ENCODE results near the gene RPL32. TPM values are rescaled to one million over a fixed set of nuclear protein-coding genes. Genes with fewer than 3 reads are reported as not detected.
A peak's percentile ranks its signal among the peaks of the same experiment; 100 is the strongest.
"Not testable (repeated sequence)": the region's sequence is repeated elsewhere in the genome, so short reads cannot be mapped to it uniquely, and the experiment has no call there.

RPL32 gene
- total and polyA plus RNA-seq, 2 donors (not counting 3 experiments of a cell fraction or from before 2014, with no cell fraction given) = 1,075 to 1,588 TPM

DNA sequence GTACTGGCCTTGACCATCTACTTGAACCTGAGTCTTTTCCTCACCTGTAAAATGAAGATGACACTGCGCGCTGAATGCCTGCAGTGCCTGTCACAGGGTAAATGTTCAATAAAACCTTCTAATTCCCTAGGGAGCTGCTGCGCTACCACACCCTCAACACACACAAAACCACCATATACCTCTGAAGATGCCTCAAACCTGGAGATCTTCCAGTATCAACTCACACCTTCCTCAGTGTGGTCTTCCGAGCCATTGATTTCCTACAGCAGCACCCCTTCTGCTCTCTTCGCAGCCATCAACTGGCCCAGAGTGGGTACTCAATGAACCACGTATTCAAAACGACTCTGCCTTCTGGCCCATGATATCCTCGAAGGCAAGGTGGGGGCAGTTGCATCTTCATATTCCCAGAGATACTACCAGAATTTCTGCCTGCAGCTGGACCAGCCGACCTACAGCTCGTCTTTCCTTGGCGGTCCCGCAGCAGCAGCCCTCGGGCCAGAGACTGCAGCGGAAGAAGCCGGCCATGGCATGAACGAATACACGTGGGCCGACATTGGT lies 695 bp downstream of the RPL32 start:
- peaks cover 55% of the 10 kb centered on the region for H3K79me2 ChIP-seq (ENCODE audit: control insufficient read depth, insufficient read depth, low read length)
- peaks cover 9% of the 10 kb centered on the region for H4K20me1 ChIP-seq (replicated peaks; ENCODE audit: control insufficient read depth, extremely low read depth, insufficient read depth, low read length)
- BruUV-seq (replicated peaks) = no TSS peak
- H3K9ac ChIP-seq (replicated peaks; ENCODE audit: extremely low read depth, insufficient read depth, low read length) = peak overlapping the region; percentile 95
- peaks cover 26 to 28% of the 10 kb centered on the region in 2 experiments for H3K36me3 ChIP-seq (ENCODE audit: control insufficient read depth in 2 of 2, extremely low read depth in 1 of 2, insufficient read depth in 2 of 2, low read length in 2 of 2)
- H2AFZ ChIP-seq (ENCODE audit: low read depth, low read length) = peak overlapping the region; percentile 63
- no peaks in the 10 kb centered on the region for H3K9me1 ChIP-seq (replicated peaks; ENCODE audit: control insufficient read depth, extremely low read depth, insufficient read depth, low read length)
- ChIA-PET CTCF (interaction anchor here (1.1 to 3.5 kb wide), 6 partner anchors 10 to 53 kb away, joined by 3 to 19 read pairs (median 7); no protein-coding TSS in a partner anchor), POLR2A (interaction anchor here (1.3 to 1.7 kb wide), 2 partner anchors 8 to 30 kb away, joined by 6 to 7 read pairs; no protein-coding TSS in a partner anchor)
- peak overlapping the region; percentile 95 for H3K27ac ChIP-seq (ENCODE audit: insufficient read depth, low read depth, low read length)
- no peaks in the 10 kb centered on the region for H3K9me3 ChIP-seq (replicated peaks; ENCODE audit: control insufficient read depth, insufficient read depth, low read length)
- FAIRE-seq = peak; percentile 15
- no peaks in the 10 kb centered on the region for H3K27me3 ChIP-seq (ENCODE audit: control insufficient read depth in 2 of 2, insufficient read depth in 2 of 2, low read length in 2 of 2)
- peaks cover 26% of the 10 kb centered on the region for H3K4me1 ChIP-seq (ENCODE audit: control insufficient read depth, extremely low read depth, insufficient read depth, low read length)
- peak overlapping the region; percentile 88 to 98 (median 91) for H3K4me3 ChIP-seq (replicated peaks in 1 of 3; ENCODE audit: insufficient read depth in 1 of 3, low read depth in 1 of 3, low read length in 3 of 3)
- dilution Hi-C loops (cut with MboI; ENCODE audit: extremely low pct_ligation_motif_present, low sequenced_read_pairs) (no loop called here), intact Hi-C loops (cut with micrococcal nuclease) (loop anchor here (1.0 to 5.0 kb wide), 5 partner anchors 30 to 283 kb away; partner anchors contain the start of genes MKRN2 and RAF1)
- no peak for DNase-seq (ENCODE audit: low read depth, low spot score)
- TF ChIP-seq, protein P1, sequence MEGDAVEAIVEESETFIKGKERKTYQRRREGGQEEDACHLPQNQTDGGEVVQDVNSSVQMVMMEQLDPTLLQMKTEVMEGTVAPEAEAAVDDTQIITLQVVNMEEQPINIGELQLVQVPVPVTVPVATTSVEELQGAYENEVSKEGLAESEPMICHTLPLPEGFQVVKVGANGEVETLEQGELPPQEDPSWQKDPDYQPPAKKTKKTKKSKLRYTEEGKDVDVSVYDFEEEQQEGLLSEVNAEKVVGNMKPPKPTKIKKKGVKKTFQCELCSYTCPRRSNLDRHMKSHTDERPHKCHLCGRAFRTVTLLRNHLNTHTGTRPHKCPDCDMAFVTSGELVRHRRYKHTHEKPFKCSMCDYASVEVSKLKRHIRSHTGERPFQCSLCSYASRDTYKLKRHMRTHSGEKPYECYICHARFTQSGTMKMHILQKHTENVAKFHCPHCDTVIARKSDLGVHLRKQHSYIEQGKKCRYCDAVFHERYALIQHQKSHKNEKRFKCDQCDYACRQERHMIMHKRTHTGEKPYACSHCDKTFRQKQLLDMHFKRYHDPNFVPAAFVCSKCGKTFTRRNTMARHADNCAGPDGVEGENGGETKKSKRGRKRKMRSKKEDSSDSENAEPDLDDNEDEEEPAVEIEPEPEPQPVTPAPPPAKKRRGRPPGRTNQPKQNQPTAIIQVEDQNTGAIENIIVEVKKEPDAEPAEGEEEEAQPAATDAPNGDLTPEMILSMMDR (IDR thresholded peaks at IDR 0.05; ENCODE audit: extremely low read depth in 1 of 2, insufficient read depth in 1 of 2, low read depth in 1 of 2, low read length in 2 of 2) = no peak
- TF ChIP-seq EZH2 (IDR thresholded peaks at IDR 0.05; ENCODE audit: borderline replicate concordance, low read depth, low read length, severe bottlenecking) = no peak
- TF ChIP-seq, protein P2, sequence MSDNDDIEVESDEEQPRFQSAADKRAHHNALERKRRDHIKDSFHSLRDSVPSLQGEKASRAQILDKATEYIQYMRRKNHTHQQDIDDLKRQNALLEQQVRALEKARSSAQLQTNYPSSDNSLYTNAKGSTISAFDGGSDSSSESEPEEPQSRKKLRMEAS (IDR thresholded peaks at IDR 0.05; ENCODE audit: insufficient read depth, insufficient read length) = peak; percentile 48
- peak overlapping the region; percentile 80 for H3K4me2 ChIP-seq (ENCODE audit: insufficient read depth, low read length)

DNA sequence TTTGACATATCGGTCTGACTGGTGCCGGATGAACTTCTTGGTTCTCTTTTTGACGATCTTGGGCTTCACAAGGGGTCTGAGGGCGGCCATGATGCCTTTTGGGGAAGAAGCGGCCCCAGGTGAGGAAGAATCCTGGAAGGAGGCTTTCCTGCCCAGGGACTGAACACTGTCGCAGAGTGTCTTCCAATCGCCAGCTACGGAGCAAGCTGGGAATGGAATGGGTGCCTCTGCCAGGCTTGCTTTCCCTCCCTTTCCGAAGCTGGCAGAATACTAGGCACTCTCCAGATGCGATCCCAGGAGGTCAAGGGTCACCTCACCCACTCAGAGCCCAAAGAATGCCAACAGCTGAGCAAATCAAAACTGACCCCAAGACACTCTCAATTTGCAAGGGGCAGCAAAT lies 1.2 kb downstream of the RPL32 start:
- Histone ChIP-seq H3K27ac (ENCODE audit: insufficient read depth, low read depth, low read length) (peak overlapping the region; percentile 95), H3K4me1 (ENCODE audit: control insufficient read depth, extremely low read depth, insufficient read depth, low read length) (peaks cover 26% of the 10 kb centered on the region), H3K79me2 (ENCODE audit: control insufficient read depth, insufficient read depth, low read length) (peaks cover 59% of the 10 kb centered on the region), H3K9ac (replicated peaks; ENCODE audit: extremely low read depth, insufficient read depth, low read length) (peak overlapping the region; percentile 95), H3K4me2 (ENCODE audit: insufficient read depth, low read length) (peak overlapping the region; percentile 80), H3K36me3 (ENCODE audit: control insufficient read depth in 2 of 2, extremely low read depth in 1 of 2, insufficient read depth in 2 of 2, low read length in 2 of 2) (peaks cover 30 to 33% of the 10 kb centered on the region in 2 experiments), H3K4me3 (replicated peaks in 1 of 3; ENCODE audit: insufficient read depth in 1 of 3, low read depth in 1 of 3, low read length in 3 of 3) (peak overlapping the region; percentile 88 to 98 (median 91))
- intact Hi-C loops (cut with micrococcal nuclease) = loop anchor here (2.0 to 5.0 kb wide), 3 partner anchors 53 to 283 kb away; partner anchors contain the start of genes MKRN2 and RAF1
- H3K9me1 ChIP-seq (replicated peaks; ENCODE audit: control insufficient read depth, extremely low read depth, insufficient read depth, low read length); FAIRE-seq; DNase-seq (ENCODE audit: low read depth, low spot score); dilution Hi-C loops (cut with MboI; ENCODE audit: extremely low pct_ligation_motif_present, low sequenced_read_pairs); H2AFZ ChIP-seq (ENCODE audit: low read depth, low read length); H3K27me3 ChIP-seq (ENCODE audit: control insufficient read depth in 2 of 2, insufficient read depth in 2 of 2, low read length in 2 of 2); H4K20me1 ChIP-seq (replicated peaks; ENCODE audit: control insufficient read depth, extremely low read depth, insufficient read depth, low read length); POLR2A ChIA-PET; H3K9me3 ChIP-seq (replicated peaks; ENCODE audit: control insufficient read depth, insufficient read depth, low read length); BruUV-seq (replicated peaks): not testable (repeated sequence)
- CTCF ChIA-PET = interaction anchor here (1.1 to 3.5 kb wide), 4 partner anchors 28 to 53 kb away, joined by 3 to 19 read pairs (median 7); no protein-coding TSS in a partner anchor

Data from endothelial cell of umbilical vein (primary cell).